ENCODE data around the gene PANK2.
"Not testable (repeated sequence)": the region's sequence is repeated elsewhere in the genome, so short reads cannot be mapped to it uniquely, and the experiment has no call there.

Gene PANK2

DNA sequence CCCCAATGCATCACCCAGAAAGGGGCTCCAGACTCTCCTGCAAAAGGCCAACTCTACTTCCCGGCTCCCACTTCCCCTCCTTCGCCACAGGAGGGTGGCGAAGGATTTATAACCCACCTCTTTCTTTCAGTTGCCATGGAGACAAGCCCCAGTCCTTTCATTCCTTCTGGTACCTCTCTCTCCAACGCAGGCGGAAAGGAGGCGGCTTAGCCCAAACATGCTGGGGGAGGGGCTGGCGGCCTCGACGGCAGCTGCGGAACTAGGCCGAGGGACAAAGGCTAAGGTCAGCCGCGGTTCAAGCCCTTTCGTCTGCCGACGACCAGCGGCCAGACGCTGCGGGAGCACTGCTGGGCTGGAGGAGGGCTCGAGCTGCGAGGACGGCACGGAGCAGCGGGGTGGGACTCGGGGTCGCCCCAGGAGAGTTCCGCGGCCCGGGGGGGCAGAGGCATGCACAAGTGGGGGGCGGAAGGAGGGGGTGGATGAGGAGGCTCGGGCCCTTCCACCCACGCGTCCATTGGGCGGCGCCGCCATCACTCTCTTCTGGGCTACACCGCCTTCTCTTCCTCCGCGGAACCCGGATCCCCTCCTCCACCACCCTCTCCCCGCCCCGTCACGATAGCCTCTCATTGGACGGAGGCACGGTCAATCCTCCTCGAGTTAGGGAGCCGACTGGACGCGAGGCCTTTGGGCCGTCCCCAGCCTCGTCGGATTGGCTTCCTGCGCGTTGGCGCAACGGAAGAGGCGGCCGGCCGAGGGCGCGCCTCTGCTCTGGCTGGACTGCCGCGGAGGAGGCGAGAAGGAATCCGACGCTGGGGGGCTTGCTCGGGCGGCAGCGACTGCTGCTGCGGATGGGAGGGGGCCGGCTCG lies at the start of gene PANK2:
TSS of gene PANK2 (plus strand) at position 766 of the 867 bp plus-strand sequence.
- no peak for FAIRE-seq

DNA sequence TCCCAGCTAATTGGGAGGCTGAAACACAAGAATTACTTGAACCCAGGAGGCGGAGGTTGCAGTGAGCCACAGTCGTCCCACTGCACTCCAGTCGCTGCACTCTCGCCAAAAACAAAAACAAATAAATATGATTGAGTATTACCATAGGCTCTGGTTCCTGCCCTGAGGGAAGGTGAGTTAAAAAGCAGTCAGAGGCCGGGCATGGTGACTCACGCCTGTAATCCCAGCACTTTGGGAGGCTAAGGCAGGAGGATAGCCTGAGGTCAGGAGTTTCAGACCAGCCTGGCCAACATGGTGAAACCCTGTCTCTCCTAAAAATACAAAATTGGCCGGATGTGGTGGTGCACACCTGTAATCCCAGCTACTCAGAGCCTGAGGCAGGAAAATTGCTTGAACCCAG lies 49.0 kb upstream of the PANK2 start:
- not testable (repeated sequence) for FAIRE-seq

DNA sequence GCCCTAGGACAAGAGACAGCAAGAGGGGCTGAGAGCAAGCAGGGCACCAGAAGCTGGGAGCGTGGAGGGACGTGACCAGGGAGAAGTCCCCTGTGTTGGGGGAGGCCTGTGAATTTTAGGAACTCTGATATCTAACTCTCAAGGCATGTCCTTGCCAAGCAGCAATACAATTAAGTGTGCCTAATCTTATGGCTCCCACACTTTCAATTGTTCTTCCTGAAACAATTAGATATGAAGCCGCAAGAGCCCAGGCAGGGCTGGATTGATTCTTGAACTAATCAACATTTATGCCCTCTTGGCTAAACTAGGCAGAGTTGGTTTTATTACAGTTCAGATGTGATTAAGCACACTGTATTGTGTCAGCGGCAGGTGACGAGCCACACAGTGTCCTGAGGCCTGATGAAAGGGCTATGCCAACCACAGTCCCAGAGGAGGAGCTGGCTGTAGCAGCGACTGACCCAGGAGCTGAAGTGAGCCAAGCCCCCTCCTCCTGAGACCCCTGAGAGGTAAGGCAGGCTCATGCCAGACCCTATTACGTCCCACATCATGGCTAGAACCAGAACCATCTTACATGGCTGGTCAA lies 46.7 kb upstream of the PANK2 start:
- no peak for FAIRE-seq

GRCh38 chr20:3843490-3843889 lies 45.7 kb upstream of the PANK2 start:
- FAIRE-seq: no peak

GRCh38 chr20:3843990-3844619 lies 45.1 kb upstream of the PANK2 start:
- FAIRE-seq: not testable (repeated sequence)

- FAIRE-seq: no peak
These were observed 42.8 kb upstream of the PANK2 start for GRCh38 chr20:3846378-3846739.

DNA sequence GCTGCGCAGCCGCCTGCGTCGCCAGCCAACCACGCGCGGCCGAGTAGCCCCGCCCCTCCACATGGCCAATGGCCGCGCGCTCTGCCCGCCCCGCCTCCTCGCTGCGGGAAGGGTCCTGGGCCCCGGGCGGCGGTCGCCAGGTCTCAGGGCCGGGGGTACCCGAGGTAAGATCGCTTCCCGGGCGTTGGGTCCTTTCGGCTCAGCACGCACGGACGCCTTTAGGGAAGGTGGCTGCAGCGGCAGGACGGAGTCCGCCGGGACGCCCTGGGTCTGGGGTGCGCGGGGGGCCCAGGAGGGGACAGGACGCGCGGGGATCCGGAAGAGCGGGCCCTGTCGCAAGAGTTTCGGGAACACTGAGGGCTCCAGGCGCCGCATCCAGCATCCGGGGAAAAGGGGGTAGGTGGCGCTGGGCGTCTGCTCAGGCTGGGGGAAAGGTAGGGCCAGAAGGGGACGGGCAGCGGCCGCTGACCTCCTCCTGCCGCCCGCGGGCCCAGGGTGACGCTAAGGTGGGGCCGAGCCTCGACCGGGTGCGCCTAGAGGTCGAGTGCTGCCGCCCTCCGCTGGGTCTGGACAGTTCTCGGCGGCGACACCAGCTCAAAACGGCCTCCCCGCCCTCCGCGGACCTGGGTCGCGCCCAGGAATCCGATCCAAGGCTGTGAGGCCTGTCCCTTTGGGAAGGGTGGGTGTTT lies 42.3 kb upstream of the PANK2 start, which contains the start of gene MAVS:
TSS of gene MAVS (plus strand) at position 95 of the 689 bp plus-strand sequence. CDS start 7,791 bp downstream, outside the sequence.
- FAIRE-seq: no peak

DNA sequence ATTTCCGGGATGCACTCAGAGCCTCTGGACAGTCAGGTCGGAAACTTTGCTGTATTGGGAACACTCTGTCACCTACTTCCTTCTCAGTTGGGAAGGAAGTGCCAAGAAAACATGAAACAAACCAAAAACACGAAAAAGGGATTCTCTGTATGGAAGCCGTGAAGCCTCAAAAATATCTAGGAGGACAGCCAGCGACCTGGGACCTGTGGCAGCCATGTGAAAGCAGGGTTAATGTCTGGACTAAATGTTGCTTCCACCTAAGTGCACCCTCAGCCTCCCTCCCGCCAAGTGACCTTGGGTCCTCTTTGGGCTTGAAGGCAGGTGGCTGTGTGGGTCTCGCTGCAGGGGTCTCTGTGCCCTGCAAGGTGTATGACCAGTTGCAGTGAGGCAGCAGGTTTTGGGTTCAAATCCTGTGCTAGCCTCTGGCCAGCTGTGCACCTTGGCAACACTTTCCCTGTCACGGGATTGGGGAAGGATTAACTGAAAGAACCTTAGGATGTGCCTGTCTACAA lies 41.7 kb upstream of the PANK2 start:
- FAIRE-seq: no peak

GRCh38 chr20:3848565-3848964 lies 40.6 kb upstream of the PANK2 start:
- FAIRE-seq: no peak

- no peak for FAIRE-seq
These were observed 34.7 kb upstream of the PANK2 start for GRCh38 chr20:3854462-3854871.

- FAIRE-seq: no peak
These were observed 31.8 kb upstream of the PANK2 start for GRCh38 chr20:3857405-3857804.

DNA sequence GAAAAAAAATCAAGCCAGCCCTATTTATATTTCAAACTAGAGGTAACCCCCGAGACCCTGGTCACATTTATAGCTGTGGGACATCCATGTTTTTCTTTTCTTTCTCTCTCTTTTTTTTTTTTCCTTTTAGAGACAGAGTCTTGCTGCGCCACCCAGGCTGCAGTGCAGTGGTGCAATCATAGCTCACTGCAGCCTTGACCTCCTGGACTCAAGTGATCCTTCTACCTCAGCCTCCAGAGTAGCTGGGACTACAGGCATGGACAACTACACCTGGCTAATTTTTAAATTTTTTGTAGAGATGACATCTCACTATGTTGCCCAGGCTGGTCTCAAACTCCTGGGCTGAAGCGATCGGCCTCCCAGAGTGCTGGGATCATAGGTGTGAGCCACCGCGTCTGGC lies 30.5 kb upstream of the PANK2 start:
- no peak for FAIRE-seq

- FAIRE-seq: no peak
These were observed 28.0 kb upstream of the PANK2 start for GRCh38 chr20:3861191-3861590.

- FAIRE-seq: no peak
These were observed 26.9 kb upstream of the PANK2 start for GRCh38 chr20:3862333-3862732.

GRCh38 chr20:3863317-3863716 lies 25.9 kb upstream of the PANK2 start:
- no peak for FAIRE-seq

DNA sequence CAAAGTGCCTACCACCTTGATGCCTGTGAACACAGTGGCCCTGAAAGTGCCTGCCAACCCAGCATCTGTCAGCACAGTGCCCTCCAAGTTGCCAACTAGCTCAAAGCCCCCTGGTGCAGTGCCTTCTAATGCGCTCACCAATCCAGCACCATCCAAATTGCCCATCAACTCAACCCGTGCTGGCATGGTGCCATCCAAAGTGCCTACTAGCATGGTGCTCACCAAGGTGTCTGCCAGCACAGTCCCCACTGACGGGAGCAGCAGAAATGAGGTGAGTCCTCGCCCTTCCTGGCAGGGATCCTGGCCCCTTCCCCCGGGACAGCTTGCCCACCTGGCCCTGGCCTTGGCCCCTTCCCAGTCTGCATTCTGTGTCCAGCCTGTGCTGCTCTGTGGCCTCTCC lies 24.7 kb upstream of the PANK2 start:
- no peak for FAIRE-seq

- FAIRE-seq: no peak
These were observed 23.9 kb upstream of the PANK2 start for GRCh38 chr20:3865152-3865886.

- FAIRE-seq: no peak
These were observed 23.2 kb upstream of the PANK2 start for GRCh38 chr20:3865887-3866407.

GRCh38 chr20:3866464-3866863 lies 22.7 kb upstream of the PANK2 start:
- no peak for FAIRE-seq

DNA sequence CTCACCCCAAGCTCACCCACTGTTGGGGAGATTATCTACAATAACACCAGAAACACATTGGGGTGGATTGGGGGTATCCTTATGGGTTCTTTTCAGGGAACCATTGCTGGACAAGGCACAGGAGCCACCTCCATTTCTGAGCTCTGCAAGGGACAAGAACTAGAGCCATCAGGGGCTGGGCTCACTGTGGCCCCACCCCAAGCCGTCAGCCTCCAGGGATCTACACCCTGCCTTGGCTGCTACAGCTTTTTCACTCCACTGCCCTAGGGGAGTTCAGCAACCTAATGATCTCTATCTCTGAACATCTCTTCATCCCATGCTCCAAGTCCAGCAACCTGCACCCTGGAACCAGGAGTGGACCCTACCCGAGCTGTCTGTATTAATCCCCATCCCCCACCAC lies 21.4 kb upstream of the PANK2 start:
- FAIRE-seq: no peak

GRCh38 chr20:3869839-3870634 lies 19.1 kb upstream of the PANK2 start:
- no peak for FAIRE-seq

Data from islet of Langerhans (tissue), 1 donor.